ENCODE results near the gene BCL3. TPM values are rescaled to one million over a fixed set of nuclear protein-coding genes. Genes with fewer than 3 reads are reported as not detected.

BCL3 gene
- total RNA-seq, 5 donors from 2014 or later (not counting 1 experiment from before 2014, with no cell fraction given), result 18.7 to 103 (median 19.4) TPM

DNA sequence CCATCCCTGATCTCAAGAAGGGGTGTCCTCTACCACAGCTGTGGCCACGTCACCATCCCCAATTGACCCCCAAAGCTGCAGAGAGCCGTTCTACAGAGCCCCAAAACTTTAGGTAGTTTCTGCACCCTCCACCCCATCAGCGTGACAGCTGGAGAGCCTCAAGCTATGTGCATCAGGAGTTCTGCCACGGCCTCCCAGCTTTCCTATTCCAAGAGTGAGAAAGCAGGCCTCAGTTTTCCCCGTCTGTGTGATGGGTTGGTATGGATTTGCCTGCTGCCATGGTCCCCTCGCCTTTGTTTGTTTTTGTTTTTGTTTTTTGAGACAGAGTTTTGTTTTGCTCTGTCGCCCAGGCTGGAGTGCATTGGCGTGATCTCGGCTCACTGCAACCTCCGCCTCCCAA is 1.5 kb downstream of the BCL3 start:
- no peaks in the 10 kb centered on the region for H3K27me3 Mint-ChIP-seq
- H3K9me3 ChIP-seq, result no peaks in the 10 kb centered on the region
- ChIA-PET POLR2A (interaction anchor here in 1 of 2 donors (0.6 kb wide), 1 partner anchor 534 kb away, joined by 5 read pairs; no protein-coding TSS in a partner anchor), CTCF (interaction anchor here in 1 of 2 donors (1.3 kb wide), 1 partner anchor 20 kb away, joined by 3 read pairs; no protein-coding TSS in a partner anchor)
- peak overlapping the region in 1 of 2 donors; percentile 19 for H3K4me3 ChIP-seq (ENCODE audit: control insufficient read depth in 1 of 2, extremely low read depth in 1 of 2, low read length in 1 of 2)
- peaks cover 66 to 88% (median 70%) of the 10 kb centered on the region in 3 donors for H3K4me1 Mint-ChIP-seq
- peaks cover 21 to 76% of the 10 kb centered on the region in 2 experiments for H3K4me1 ChIP-seq (ENCODE audit: control insufficient read depth in 1 of 2, extremely low read depth in 1 of 2, insufficient read depth in 2 of 2, low read length in 2 of 2)
- H3K36me3 ChIP-seq (ENCODE audit: control insufficient read depth in 2 of 2, extremely low read depth in 1 of 2, insufficient read depth in 1 of 2, low read length in 1 of 2), result peaks cover 0 to 8% of the 10 kb centered on the region in 2 donors
- ATAC-seq (replicated peaks in 1 of 4), result no peak
- peak overlapping the region; percentile 88 to 94 for H3K27ac Mint-ChIP-seq
- no peaks in the 10 kb centered on the region for H3K9me3 Mint-ChIP-seq
- H3K27me3 ChIP-seq (replicated peaks in 1 of 2; ENCODE audit: control insufficient read depth in 2 of 2, extremely low read depth in 1 of 2, insufficient read depth in 2 of 2, low read length in 1 of 2), result no peaks in the 10 kb centered on the region
- DNase-seq, result no peak
- H3K27ac ChIP-seq (ENCODE audit: low read length), result peak overlapping the region; percentile 90
- peaks cover 6% of the 10 kb centered on the region for H3K36me3 Mint-ChIP-seq
- WGBS (ENCODE audit: insufficient coverage), result 89% methylated on average over 8 of the region's 10 CpGs
- H3K4me3 Mint-ChIP-seq, result peak overlapping the region; percentile 85 to 89 (median 85)

DNA sequence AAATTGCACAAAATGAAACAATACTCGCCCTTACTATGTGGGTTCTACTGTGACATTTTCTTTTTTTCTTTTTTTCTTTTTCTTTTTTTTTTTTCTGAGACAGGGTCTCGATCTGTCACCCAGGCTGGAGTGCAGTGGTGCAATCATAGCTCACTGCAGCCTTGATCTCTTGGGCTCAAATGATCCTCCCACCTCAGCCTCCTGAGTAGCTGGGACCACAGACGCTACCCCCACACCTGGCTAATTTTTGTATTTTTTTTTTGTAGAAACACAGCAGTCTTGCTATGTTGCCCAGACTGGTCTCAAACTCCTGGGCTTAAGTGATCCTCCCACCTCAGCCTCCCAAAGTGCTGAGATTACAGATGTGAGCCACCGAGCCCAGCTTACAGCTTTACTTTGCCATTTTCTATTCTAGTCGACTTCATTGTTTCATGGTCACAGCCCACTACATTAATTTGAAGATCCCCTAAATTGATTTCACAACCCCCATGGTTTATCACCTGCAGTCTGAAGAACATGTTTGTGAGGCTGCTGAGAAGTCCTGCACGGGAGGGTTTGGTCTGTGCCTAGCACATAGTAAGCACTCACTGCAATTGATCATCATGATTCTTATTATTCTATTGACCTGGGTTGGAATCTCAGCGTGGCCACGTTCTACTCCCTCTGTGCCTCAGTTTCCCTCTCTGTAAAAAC is 3.8 kb downstream of the BCL3 start:
- Histone ChIP-seq H3K27ac (ENCODE audit: low read length) (peak overlapping the region; percentile 87), H3K4me1 (ENCODE audit: control insufficient read depth in 1 of 2, extremely low read depth in 1 of 2, insufficient read depth in 2 of 2, low read length in 2 of 2) (peaks cover 24 to 89% of the 10 kb centered on the region in 2 experiments), H3K36me3 (ENCODE audit: control insufficient read depth in 2 of 2, extremely low read depth in 1 of 2, insufficient read depth in 1 of 2, low read length in 1 of 2) (peaks cover 0 to 19% of the 10 kb centered on the region in 2 donors), H3K9me3 (no peaks in the 10 kb centered on the region), H3K4me3 (ENCODE audit: control insufficient read depth in 1 of 2, extremely low read depth in 1 of 2, low read length in 1 of 2) (peak overlapping the region in 1 of 2 donors; percentile 52), H3K27me3 (replicated peaks in 1 of 2; ENCODE audit: control insufficient read depth in 2 of 2, extremely low read depth in 1 of 2, insufficient read depth in 2 of 2, low read length in 1 of 2) (no peaks in the 10 kb centered on the region)
- ChIA-PET CTCF (interaction anchor here in 1 of 2 donors (1.8 to 2.2 kb wide), 2 partner anchors 18 to 28 kb away, joined by 9 to 15 read pairs; no protein-coding TSS in a partner anchor), POLR2A (no interaction called here)
- DNase-seq (no peak), ATAC-seq (replicated peaks in 1 of 4) (no peak)
- Mint-ChIP-seq H3K36me3 (peaks cover 9% of the 10 kb centered on the region), H3K9me3 (no peaks in the 10 kb centered on the region), H3K27ac (peak overlapping the region; percentile 93 to 94), H3K4me1 (peaks cover 73 to 81% (median 75%) of the 10 kb centered on the region in 3 donors), H3K4me3 (peak overlapping the region; percentile 84 to 89 (median 85)), H3K27me3 (no peaks in the 10 kb centered on the region)
- WGBS (ENCODE audit: insufficient coverage), result no CpG with 5 or more reads among the region's 8 CpGs

DNA sequence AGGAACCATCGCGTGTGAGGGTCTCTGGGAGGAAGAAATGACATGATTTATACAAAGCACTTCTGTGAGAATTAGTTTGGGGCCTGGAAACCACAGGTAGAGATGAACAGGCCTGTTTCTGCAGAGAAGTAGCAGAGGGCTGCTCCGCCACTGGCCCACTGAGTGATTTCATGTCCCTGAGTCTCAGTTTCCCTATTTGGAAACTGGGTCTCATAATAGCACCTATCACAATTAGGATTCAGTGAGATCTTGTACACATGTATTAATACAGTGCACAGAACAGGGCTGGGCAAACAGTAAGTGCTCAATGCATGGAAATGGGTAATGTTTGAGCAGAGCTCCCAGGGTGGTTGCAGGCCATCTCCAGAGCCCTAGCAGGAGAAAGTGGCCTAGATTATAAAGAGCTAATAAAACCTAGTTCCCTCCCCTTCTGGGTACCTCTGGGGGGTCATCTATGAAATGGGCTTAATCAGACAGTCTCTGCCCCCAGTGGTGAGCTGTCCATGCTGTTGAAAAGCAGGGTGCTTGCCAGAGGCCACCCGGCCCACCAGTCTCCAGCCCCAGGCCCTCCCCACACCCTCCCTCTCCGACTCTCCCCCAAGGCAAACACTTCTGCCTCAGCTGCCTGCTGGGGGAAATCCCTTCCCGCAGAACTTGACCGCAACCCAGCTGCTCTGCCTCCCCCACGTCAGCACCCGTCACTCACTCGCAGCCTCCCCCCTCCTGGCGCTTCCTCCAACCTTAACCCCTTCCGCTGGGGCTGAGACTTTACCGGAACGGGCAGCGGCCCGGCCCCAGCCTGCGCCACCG is 4.5 kb downstream of the BCL3 start:
- H3K27me3 ChIP-seq (replicated peaks in 1 of 2; ENCODE audit: control insufficient read depth in 2 of 2, extremely low read depth in 1 of 2, insufficient read depth in 2 of 2, low read length in 1 of 2), result no peaks in the 10 kb centered on the region
- Mint-ChIP-seq H3K4me3 (peak overlapping the region; percentile 84 to 89 (median 85)), H3K27ac (peak overlapping the region; percentile 93 to 94)

DNA sequence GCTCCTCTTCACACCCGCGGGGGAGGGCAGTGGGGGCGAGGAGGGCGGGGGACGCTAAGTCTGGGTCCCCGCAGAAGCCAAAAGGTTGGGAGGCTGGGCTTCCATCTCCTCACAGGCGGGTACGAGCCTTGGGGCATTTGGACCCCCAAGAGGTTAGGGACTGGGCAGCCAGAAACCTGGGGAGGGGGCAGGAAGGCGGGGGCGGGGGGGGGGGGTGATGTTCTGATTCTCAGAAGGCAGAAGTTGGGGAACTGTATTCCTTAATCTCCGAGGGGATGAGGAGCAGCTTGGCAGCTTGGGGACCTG is 5.1 kb downstream of the BCL3 start:
- Mint-ChIP-seq H3K27ac (peak overlapping the region; percentile 93 to 94), H3K36me3 (peaks cover 18% of the 10 kb centered on the region), H3K4me3 (peak overlapping the region; percentile 84 to 89 (median 85)), H3K4me1 (peaks cover 70 to 73% (median 72%) of the 10 kb centered on the region in 3 donors), H3K27me3 (no peaks in the 10 kb centered on the region), H3K9me3 (no peaks in the 10 kb centered on the region)
- H3K4me1 ChIP-seq (ENCODE audit: control insufficient read depth in 1 of 2, extremely low read depth in 1 of 2, insufficient read depth in 2 of 2, low read length in 2 of 2), result peaks cover 24 to 81% of the 10 kb centered on the region in 2 experiments
- 0% methylated on average over 1 of the region's 11 CpGs for WGBS (ENCODE audit: insufficient coverage)
- peak overlapping the region in 1 of 2 donors; percentile 52 for H3K4me3 ChIP-seq (ENCODE audit: control insufficient read depth in 1 of 2, extremely low read depth in 1 of 2, low read length in 1 of 2)
- H3K27ac ChIP-seq (ENCODE audit: low read length), result peak overlapping the region; percentile 87
- ATAC-seq (replicated peaks in 1 of 4), result no peak
- H3K36me3 ChIP-seq (ENCODE audit: control insufficient read depth in 2 of 2, extremely low read depth in 1 of 2, insufficient read depth in 1 of 2, low read length in 1 of 2), result peaks cover 7 to 29% of the 10 kb centered on the region in 2 donors
- DNase-seq, result no peak
- no peaks in the 10 kb centered on the region for H3K27me3 ChIP-seq (replicated peaks in 1 of 2; ENCODE audit: control insufficient read depth in 2 of 2, extremely low read depth in 1 of 2, insufficient read depth in 2 of 2, low read length in 1 of 2)
- POLR2A ChIA-PET, result interaction anchor here in 1 of 2 donors (0.6 kb wide), 1 partner anchor 852 kb away, joined by 3 read pairs; no protein-coding TSS in a partner anchor
- CTCF ChIA-PET, result interaction anchor here (0.6 to 2.2 kb wide), 4 partner anchors 17 to 30 kb away, joined by 3 to 15 read pairs (median 6); no protein-coding TSS in a partner anchor
- no peaks in the 10 kb centered on the region for H3K9me3 ChIP-seq

More for the DNA sequence above, 4.5 kb downstream of the BCL3 start:
- peaks cover 5 to 24% of the 10 kb centered on the region in 2 donors for H3K36me3 ChIP-seq (ENCODE audit: control insufficient read depth in 2 of 2, extremely low read depth in 1 of 2, insufficient read depth in 1 of 2, low read length in 1 of 2)
- no peaks in the 10 kb centered on the region for H3K9me3 ChIP-seq
- POLR2A ChIA-PET, result no interaction called here
- H3K27ac ChIP-seq (ENCODE audit: low read length), result peak overlapping the region; percentile 87
- DNase-seq (peak; percentile 72 to 98 (median 95)), ATAC-seq (replicated peaks in 1 of 4) (peak; percentile 82 to 84 (median 83))
- CTCF ChIA-PET, result interaction anchor here (0.6 to 2.2 kb wide), 4 partner anchors 17 to 30 kb away, joined by 3 to 15 read pairs (median 6); no protein-coding TSS in a partner anchor
- H3K9me3 Mint-ChIP-seq, result no peaks in the 10 kb centered on the region
- peak overlapping the region; percentile 11 to 52 for H3K4me3 ChIP-seq (ENCODE audit: control insufficient read depth in 1 of 2, extremely low read depth in 1 of 2, low read length in 1 of 2)
- WGBS (ENCODE audit: insufficient coverage), result 3% methylated on average over 5 of the region's 18 CpGs
- H3K27me3 Mint-ChIP-seq, result no peaks in the 10 kb centered on the region
- peaks cover 24 to 81% of the 10 kb centered on the region in 2 experiments for H3K4me1 ChIP-seq (ENCODE audit: control insufficient read depth in 1 of 2, extremely low read depth in 1 of 2, insufficient read depth in 2 of 2, low read length in 2 of 2)
- peaks cover 71 to 74% (median 72%) of the 10 kb centered on the region in 3 donors for H3K4me1 Mint-ChIP-seq
- peaks cover 13% of the 10 kb centered on the region for H3K36me3 Mint-ChIP-seq

DNA sequence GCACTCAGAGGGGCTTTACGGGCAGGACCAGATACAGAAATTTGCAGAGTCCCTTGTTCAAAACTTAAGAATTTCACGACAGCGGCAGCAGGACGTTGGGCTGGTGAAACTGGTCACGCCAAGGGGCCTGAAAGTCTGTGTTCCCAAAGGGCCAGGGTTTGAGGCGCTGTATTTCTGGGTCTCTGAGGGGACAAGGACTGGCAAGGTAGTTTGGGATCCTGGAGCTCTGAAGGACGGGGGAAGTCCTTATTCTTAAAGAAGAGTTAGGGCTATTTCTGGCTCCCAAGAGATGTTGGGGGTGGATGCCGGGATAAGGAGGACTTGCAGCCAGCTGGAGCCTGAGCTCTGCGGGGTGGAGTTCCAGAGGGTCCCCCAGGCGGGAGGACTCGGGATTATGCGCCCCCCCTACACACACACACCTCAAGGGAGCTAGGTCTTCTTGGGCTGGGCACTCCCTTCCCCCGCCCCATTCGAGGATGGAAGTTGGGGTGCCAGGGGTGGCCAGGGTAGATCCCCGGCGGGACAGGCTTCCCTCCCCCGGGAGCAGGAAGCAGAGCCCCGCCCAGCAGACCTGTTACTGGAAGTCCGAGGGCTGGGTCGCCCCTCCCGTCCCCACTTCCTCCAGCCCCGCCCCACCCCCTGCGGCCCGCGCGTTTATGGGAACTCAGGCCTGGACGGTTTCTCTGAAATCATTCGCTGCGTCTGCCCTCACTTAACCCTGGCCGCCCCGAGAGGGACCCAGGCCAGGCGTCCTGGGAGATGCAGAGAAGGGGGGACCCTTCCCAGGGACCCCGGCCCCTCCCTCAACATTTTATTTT is 5.6 kb downstream of the BCL3 start:
- Histone ChIP-seq H3K4me3 (ENCODE audit: control insufficient read depth in 1 of 2, extremely low read depth in 1 of 2, low read length in 1 of 2) (peak overlapping the region; percentile 52 to 89), H3K27me3 (replicated peaks in 1 of 2; ENCODE audit: control insufficient read depth in 2 of 2, extremely low read depth in 1 of 2, insufficient read depth in 2 of 2, low read length in 1 of 2) (no peaks in the 10 kb centered on the region), H3K9me3 (no peaks in the 10 kb centered on the region), H3K27ac (ENCODE audit: low read length) (peak overlapping the region; percentile 87), H3K4me1 (ENCODE audit: control insufficient read depth in 1 of 2, extremely low read depth in 1 of 2, insufficient read depth in 2 of 2, low read length in 2 of 2) (peaks cover 24 to 78% of the 10 kb centered on the region in 2 experiments), H3K36me3 (ENCODE audit: control insufficient read depth in 2 of 2, extremely low read depth in 1 of 2, insufficient read depth in 1 of 2, low read length in 1 of 2) (peaks cover 9 to 30% of the 10 kb centered on the region in 2 donors)
- POLR2A ChIA-PET, result interaction anchor here in 1 of 2 donors (0.6 kb wide), 1 partner anchor 852 kb away, joined by 3 read pairs; no protein-coding TSS in a partner anchor
- CTCF ChIA-PET, result interaction anchor here (0.6 to 2.2 kb wide), 3 partner anchors 16 to 31 kb away, joined by 3 to 15 read pairs (median 9); no protein-coding TSS in a partner anchor
- peaks cover 68 to 74% (median 71%) of the 10 kb centered on the region in 3 donors for H3K4me1 Mint-ChIP-seq
- WGBS (ENCODE audit: insufficient coverage), result 1% methylated on average over 18 of the region's 33 CpGs
- no peaks in the 10 kb centered on the region for H3K27me3 Mint-ChIP-seq
- peak overlapping the region; percentile 84 to 89 (median 85) for H3K4me3 Mint-ChIP-seq
- H3K9me3 Mint-ChIP-seq, result no peaks in the 10 kb centered on the region
- peak overlapping the region; percentile 93 to 94 for H3K27ac Mint-ChIP-seq
- peak; percentile 25 to 37 (median 28) for ATAC-seq (replicated peaks in 1 of 4)
- peaks cover 19% of the 10 kb centered on the region for H3K36me3 Mint-ChIP-seq
- peak in 34 of 35 experiments; percentile 18 to 80 (median 60) for DNase-seq

All from T-cell (primary cell).